GM12878 (cell line): ENCODE data around the gene RSAD2. TPM values are rescaled to one million over a fixed set of nuclear protein-coding genes. Genes with fewer than 3 reads are reported as not detected.

Experiments
- ASH2L ChIP-seq: fragments of 300-600, 200-600 bp; sonication (generic); IDR thresholded peaks from 2 replicates; pipeline ENCODE4 v1.6.1; 2017; ENCODE audit warnings: low read depth, mild to moderate bottlenecking, borderline replicate concordance
- CHD2 ChIP-seq: IDR thresholded peaks from 2 replicates; pipeline ENCODE4 v1.6.1; 2011; ENCODE audit warnings: low read depth, low read length, improper control_type of control experiment, borderline replicate concordance
- CREB1 ChIP-seq: IDR thresholded peaks from 2 replicates; pipeline ENCODE4 v1.6.1; 2012; ENCODE audit warnings: low read depth, mild to moderate bottlenecking, inconsistent platforms
- DPF2 ChIP-seq: fragments of 450-650 bp; IDR thresholded peaks from 2 replicates; pipeline ENCODE4 v1.6.1; 2017; ENCODE audit warnings: mild to moderate bottlenecking
- EP300 ChIP-seq, 2 experiments: fragments of 150-350 bp in 1 of 2; IDR thresholded peaks; 2 replicates each; pipeline ENCODE4 v1.6.1; 2011 to 2012; ENCODE audit warnings: low read depth in 2 of 2, low read length in 2 of 2, borderline replicate concordance in 1 of 2, improper control_type of control experiment in 1 of 2, inconsistent platforms in 1 of 2; ENCODE audit not compliant: control insufficient read depth in 1 of 2
- ESRRA ChIP-seq: IDR thresholded peaks from 2 replicates; pipeline ENCODE4 v1.6.1; 2012; ENCODE audit warnings: mild to moderate bottlenecking, low read length, improper control_type of control experiment
- FOXK2 ChIP-seq: fragments of 450-650 bp; IDR thresholded peaks from 2 replicates; pipeline ENCODE4 v1.6.1; 2017; ENCODE audit warnings: mild to moderate bottlenecking, moderate library complexity
- FOXM1 ChIP-seq: IDR thresholded peaks from 2 replicates; pipeline ENCODE4 v1.6.1; 2012; ENCODE audit warnings: low read depth, mild to moderate bottlenecking, inconsistent platforms, low read length, moderate library complexity
- HCFC1 ChIP-seq: fragments of 150-350 bp; IDR thresholded peaks from 2 replicates; pipeline ENCODE4 v1.6.1; 2014; ENCODE audit warnings: low read length
- JUND ChIP-seq: IDR thresholded peaks from 2 replicates; pipeline ENCODE4 v1.6.1; 2012; ENCODE audit warnings: low read depth, mild to moderate bottlenecking, low read length, improper control_type of control experiment, moderate library complexity
- NR2C1 ChIP-seq: fragments of 450-650 bp; IDR thresholded peaks from 2 replicates; pipeline ENCODE4 v1.6.1; 2017; ENCODE audit warnings: antibody characterized with exemption, mild to moderate bottlenecking, moderate library complexity
- PKNOX1 ChIP-seq: fragments of 450-650 bp; IDR thresholded peaks from 2 replicates; pipeline ENCODE4 v1.6.1; 2016; ENCODE audit warnings: mild to moderate bottlenecking
- RCOR1 ChIP-seq: conservative IDR thresholded peaks from 2 replicates; pipeline ENCODE4 v1.6.1; 2012; ENCODE audit warnings: low read depth, low read length, improper control_type of control experiment
- ZNF24 ChIP-seq: fragments of 450-650 bp; IDR thresholded peaks from 2 replicates; pipeline ENCODE4 v1.6.1; 2017; ENCODE audit warnings: antibody characterized with exemption, mild to moderate bottlenecking
- polyA plus RNA-seq, 11 experiments: library from polyadenylated mRNA; depleted of rRNA in 4 of 11; unstranded in 6 of 11; stranded (reverse) in 5 of 11; fragments of >200 nt; fragmentation: Nextera tagmentation in 4 of 11; fragmentation: Illumina TruSeq in 1 of 11; extraction: Ambion mirVana in 4 of 11; extraction: Trizol in 1 of 11; gene quantifications; 1 replicate in 1 of 11; 2 replicates in 10 of 11; pipeline versions ENCODE4 v1.2.1 to v1.2.3, GENCODE V29; 2011 to 2016; ENCODE audit warnings: inconsistent platforms in 2 of 11, missing spikeins in 2 of 11, low read depth in 1 of 11
- total RNA-seq, 4 experiments: library from RNA; depleted of rRNA in 3 of 4; stranded (reverse); fragments of >200 nt in 3 of 4; fragmentation: Illumina TruSeq in 1 of 4; extraction: Trizol in 1 of 4; gene quantifications; 2 replicates each; pipeline versions ENCODE4 v1.2.1 to v1.2.3, GENCODE V29; 2013 to 2021
- TF ChIP-seq, protein P1 (sequence below), 3 experiments: IDR thresholded peaks in 2 of 3; conservative IDR thresholded peaks in 1 of 3; 2 replicates each; pipeline ENCODE4 v1.5.1; 2011; ENCODE audit warnings: low read depth in 3 of 3, low read length in 3 of 3, mild to moderate bottlenecking in 3 of 3, control low read depth in 2 of 3, moderate library complexity in 2 of 3, inconsistent platforms in 1 of 3, mixed read lengths in 1 of 3; ENCODE audit not compliant: control insufficient read depth in 2 of 3, insufficient read depth in 1 of 3; ENCODE audit errors: extremely low read depth in 1 of 3
- TF ChIP-seq, protein P2 (sequence below): fragments of 450-650 bp; IDR thresholded peaks from 2 replicates; pipeline ENCODE4 v1.6.1; 2017; ENCODE audit warnings: mild to moderate bottlenecking, low read depth, inconsistent platforms; ENCODE audit not compliant: poor library complexity, severe bottlenecking
- TF ChIP-seq, protein P3 (sequence below): fragments of 450-650 bp; IDR thresholded peaks from 2 replicates; pipeline ENCODE4 v1.6.1; 2016; ENCODE audit warnings: mild to moderate bottlenecking, moderate library complexity, borderline replicate concordance
- TF ChIP-seq, protein P4 (sequence below): IDR thresholded peaks from 2 replicates; pipeline ENCODE4 v1.6.1; 2011; ENCODE audit warnings: low read depth, low read length, improper control_type of control experiment, borderline replicate concordance

Gene RSAD2
- total and polyA plus RNA-seq, 10 of the 15 experiments (the other 5 are each of a cell fraction or from before 2014, with no cell fraction given), result 0.24 to 0.90 (median 0.69) TPM

DNA sequence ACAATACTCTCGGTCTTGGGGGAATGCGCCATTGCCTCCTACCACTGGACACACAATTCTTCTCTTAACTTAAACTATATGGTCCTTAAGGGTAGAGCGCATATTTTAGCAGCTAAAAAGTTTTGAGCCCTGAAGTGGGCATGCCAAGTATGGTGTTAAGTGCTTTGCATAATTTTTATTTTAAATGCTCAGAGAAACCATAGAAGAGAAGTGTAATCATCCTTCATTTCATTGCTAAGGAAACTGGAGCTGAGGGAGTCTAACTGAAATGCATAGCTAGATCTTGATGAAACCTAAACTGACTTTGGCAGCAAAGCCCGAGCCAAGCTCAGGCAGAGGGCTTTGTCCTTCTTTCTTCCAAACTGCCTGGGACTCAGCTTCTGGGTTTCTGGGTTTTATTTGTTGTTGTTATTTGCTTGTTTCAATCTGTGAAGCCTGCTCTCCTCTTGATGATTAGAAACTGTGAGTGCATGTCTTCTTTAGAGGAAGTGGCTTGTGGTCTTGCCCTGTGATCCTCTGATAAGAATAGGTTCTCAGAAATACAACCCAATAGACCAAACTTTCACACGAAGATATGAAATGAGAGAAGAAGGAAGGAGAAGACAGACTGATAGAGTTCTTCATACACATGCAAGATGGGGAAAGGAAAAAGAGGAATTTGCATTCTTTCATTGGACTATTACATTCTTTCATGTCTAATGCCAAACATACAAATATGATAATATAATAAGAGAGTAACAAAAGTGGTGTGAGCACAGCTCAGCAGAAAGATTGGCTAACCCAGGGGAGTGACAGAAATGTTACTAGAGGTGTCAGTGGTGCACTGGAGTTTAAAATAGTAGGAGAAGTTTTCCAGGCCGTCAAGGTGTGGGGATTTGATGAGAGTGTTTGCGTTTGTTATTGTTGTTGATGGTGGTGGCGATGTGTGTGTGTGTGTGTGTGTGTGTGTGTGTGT lies 32.1 kb downstream of the RSAD2 start (continued):
- TF ChIP-seq, protein P1, sequence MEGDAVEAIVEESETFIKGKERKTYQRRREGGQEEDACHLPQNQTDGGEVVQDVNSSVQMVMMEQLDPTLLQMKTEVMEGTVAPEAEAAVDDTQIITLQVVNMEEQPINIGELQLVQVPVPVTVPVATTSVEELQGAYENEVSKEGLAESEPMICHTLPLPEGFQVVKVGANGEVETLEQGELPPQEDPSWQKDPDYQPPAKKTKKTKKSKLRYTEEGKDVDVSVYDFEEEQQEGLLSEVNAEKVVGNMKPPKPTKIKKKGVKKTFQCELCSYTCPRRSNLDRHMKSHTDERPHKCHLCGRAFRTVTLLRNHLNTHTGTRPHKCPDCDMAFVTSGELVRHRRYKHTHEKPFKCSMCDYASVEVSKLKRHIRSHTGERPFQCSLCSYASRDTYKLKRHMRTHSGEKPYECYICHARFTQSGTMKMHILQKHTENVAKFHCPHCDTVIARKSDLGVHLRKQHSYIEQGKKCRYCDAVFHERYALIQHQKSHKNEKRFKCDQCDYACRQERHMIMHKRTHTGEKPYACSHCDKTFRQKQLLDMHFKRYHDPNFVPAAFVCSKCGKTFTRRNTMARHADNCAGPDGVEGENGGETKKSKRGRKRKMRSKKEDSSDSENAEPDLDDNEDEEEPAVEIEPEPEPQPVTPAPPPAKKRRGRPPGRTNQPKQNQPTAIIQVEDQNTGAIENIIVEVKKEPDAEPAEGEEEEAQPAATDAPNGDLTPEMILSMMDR (IDR thresholded peaks at IDR 0.05 in 2 of 3, conservative IDR thresholded peaks at IDR 0.05 in 1 of 3; ENCODE audit: control insufficient read depth in 2 of 3, extremely low read depth in 1 of 3, insufficient read depth in 1 of 3, low read depth in 3 of 3, low read length in 3 of 3), result no peak
- TF ChIP-seq ZNF24 (peak; percentile 72), FOXK2 (peak; percentile 48; the same call in 1 of the 2 replicates), JUND (no peak), PKNOX1 (peak; percentile 49), FOXM1 (peak; percentile 91), CREB1 (0 out of 2 replicates have a peak, but pooled peaks have one; percentile 43), NR2C1 (no peak), HCFC1 (no peak), EP300 (IDR thresholded peaks at IDR 0.05; ENCODE audit: borderline replicate concordance in 1 of 2, control insufficient read depth in 1 of 2, low read depth in 2 of 2, low read length in 2 of 2) (peak; percentile 94), CHD2 (no peak), ASH2L (peak; percentile 98; the same call in 1 of the 2 replicates), ESRRA (no peak), RCOR1 (0 out of 2 replicates have a peak, but pooled peaks have one; percentile 57), DPF2 (peak; percentile 79; the same call in 1 of the 2 replicates)
- TF ChIP-seq, protein P2, sequence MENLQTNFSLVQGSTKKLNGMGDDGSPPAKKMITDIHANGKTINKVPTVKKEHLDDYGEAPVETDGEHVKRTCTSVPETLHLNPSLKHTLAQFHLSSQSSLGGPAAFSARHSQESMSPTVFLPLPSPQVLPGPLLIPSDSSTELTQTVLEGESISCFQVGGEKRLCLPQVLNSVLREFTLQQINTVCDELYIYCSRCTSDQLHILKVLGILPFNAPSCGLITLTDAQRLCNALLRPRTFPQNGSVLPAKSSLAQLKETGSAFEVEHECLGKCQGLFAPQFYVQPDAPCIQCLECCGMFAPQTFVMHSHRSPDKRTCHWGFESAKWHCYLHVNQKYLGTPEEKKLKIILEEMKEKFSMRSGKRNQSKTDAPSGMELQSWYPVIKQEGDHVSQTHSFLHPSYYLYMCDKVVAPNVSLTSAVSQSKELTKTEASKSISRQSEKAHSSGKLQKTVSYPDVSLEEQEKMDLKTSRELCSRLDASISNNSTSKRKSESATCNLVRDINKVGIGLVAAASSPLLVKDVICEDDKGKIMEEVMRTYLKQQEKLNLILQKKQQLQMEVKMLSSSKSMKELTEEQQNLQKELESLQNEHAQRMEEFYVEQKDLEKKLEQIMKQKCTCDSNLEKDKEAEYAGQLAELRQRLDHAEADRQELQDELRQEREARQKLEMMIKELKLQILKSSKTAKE, result peak; percentile 90
- TF ChIP-seq, protein P3, sequence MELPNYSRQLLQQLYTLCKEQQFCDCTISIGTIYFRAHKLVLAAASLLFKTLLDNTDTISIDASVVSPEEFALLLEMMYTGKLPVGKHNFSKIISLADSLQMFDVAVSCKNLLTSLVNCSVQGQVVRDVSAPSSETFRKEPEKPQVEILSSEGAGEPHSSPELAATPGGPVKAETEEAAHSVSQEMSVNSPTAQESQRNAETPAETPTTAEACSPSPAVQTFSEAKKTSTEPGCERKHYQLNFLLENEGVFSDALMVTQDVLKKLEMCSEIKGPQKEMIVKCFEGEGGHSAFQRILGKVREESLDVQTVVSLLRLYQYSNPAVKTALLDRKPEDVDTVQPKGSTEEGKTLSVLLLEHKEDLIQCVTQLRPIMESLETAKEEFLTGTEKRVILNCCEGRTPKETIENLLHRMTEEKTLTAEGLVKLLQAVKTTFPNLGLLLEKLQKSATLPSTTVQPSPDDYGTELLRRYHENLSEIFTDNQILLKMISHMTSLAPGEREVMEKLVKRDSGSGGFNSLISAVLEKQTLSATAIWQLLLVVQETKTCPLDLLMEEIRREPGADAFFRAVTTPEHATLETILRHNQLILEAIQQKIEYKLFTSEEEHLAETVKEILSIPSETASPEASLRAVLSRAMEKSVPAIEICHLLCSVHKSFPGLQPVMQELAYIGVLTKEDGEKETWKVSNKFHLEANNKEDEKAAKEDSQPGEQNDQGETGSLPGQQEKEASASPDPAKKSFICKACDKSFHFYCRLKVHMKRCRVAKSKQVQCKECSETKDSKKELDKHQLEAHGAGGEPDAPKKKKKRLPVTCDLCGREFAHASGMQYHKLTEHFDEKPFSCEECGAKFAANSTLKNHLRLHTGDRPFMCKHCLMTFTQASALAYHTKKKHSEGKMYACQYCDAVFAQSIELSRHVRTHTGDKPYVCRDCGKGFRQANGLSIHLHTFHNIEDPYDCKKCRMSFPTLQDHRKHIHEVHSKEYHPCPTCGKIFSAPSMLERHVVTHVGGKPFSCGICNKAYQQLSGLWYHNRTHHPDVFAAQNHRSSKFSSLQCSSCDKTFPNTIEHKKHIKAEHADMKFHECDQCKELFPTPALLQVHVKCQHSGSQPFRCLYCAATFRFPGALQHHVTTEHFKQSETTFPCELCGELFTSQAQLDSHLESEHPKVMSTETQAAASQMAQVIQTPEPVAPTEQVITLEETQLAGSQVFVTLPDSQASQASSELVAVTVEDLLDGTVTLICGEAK, result no peak
- TF ChIP-seq, protein P4, sequence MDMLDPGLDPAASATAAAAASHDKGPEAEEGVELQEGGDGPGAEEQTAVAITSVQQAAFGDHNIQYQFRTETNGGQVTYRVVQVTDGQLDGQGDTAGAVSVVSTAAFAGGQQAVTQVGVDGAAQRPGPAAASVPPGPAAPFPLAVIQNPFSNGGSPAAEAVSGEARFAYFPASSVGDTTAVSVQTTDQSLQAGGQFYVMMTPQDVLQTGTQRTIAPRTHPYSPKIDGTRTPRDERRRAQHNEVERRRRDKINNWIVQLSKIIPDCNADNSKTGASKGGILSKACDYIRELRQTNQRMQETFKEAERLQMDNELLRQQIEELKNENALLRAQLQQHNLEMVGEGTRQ, result no peak
